HepG2 (cell line): ENCODE data around the gene BAIAP2L1.

Experiments
- ATF3 ChIP-seq: sonication (generic); formaldehyde crosslinking; IDR thresholded peaks from 2 replicates; pipeline ENCODE4 v1.4.0; 2020; ENCODE audit warnings: missing genetic modification reagents
- CTCF ChIP-seq: sonication (generic); formaldehyde crosslinking; IDR thresholded peaks from 2 replicates; pipeline ENCODE4 v1.5.0; 2020; ENCODE audit warnings: mild to moderate bottlenecking, missing genetic modification reagents, moderate library complexity
- DPF2 ChIP-seq: sonication (generic); formaldehyde crosslinking; IDR thresholded peaks from 2 replicates; pipeline ENCODE4 v1.4.0; 2020; ENCODE audit warnings: mild to moderate bottlenecking, low read depth, missing genetic modification reagents, borderline replicate concordance
- NCOR1 ChIP-seq: fragments of 200-600 bp; sonication (generic); IDR thresholded peaks from 2 replicates; pipeline ENCODE4 v1.7.0; 2017; ENCODE audit warnings: antibody characterized with exemption, low read length, borderline replicate concordance
- RBM39 ChIP-seq: fragments of 200-400 bp; formaldehyde crosslinking; IDR thresholded peaks from one replicate; pipeline ENCODE4 v1.6.1; 2018; ENCODE audit warnings: antibody characterized with exemption, mild to moderate bottlenecking, low read depth, low read length; ENCODE audit not compliant: poor library complexity, severe bottlenecking
- ZFY ChIP-seq: sonication (generic); formaldehyde crosslinking; IDR thresholded peaks from 2 replicates; pipeline ENCODE4 v1.4.0; 2020; ENCODE audit warnings: missing genetic modification reagents
- ZKSCAN8 ChIP-seq: IDR thresholded peaks from 2 replicates; pipeline ENCODE4 v1.6.1; 2016; ENCODE audit warnings: borderline replicate concordance, missing genetic modification reagents, missing compliant biosample characterization
- ZNF629 ChIP-seq: sonication (generic); formaldehyde crosslinking; conservative IDR thresholded peaks from 2 replicates; pipeline ENCODE4 v1.5.0; 2020; ENCODE audit warnings: missing genetic modification reagents
- ZNF768 ChIP-seq: sonication (generic); formaldehyde crosslinking; IDR thresholded peaks from 2 replicates; pipeline ENCODE4 v1.4.0; 2020; ENCODE audit warnings: missing genetic modification reagents

GRCh38 chr7:98248156-98248555, 152.7 kb downstream of the BAIAP2L1 start:
- TF ChIP-seq ATF3 (no peak), ZNF768 (CRISPR knock-in tag) (no peak), ZKSCAN8 (CRISPR knock-in tag) (no peak), CTCF (CRISPR knock-in tag) (no peak), ZFY (CRISPR knock-in tag) (no peak), RBM39 (no peak), DPF2 (CRISPR knock-in tag) (no peak), ZNF629 (CRISPR knock-in tag) (no peak), NCOR1 (no peak)
